AG04449 (cell line): ENCODE results near the gene SNRNP200.
"Not testable (repeated sequence)": the region's sequence is repeated elsewhere in the genome, so short reads cannot be mapped to it uniquely, and the experiment has no call there.

ENCODE experiments used
- CTCF ChIA-PET: fragments of 350-600 bp; formaldehyde crosslinking; extraction: SDS; loops from one replicate; lab custom pipeline; 2021; ENCODE audit warnings: antibody characterized with exemption; lab: Yijun Ruan, JAX
- POLR2A ChIA-PET: fragments of 400-600, 350-600 bp; formaldehyde crosslinking; extraction: SDS; loops from one replicate; lab custom pipeline; 2020; ENCODE audit warnings: antibody characterized with exemption, inconsistent platforms; lab: Yijun Ruan, JAX
- DNase-seq: peaks from one replicate; pipeline ENCODE4 v3.0.0-alpha.2; 2010; ENCODE audit warnings: low read depth, low spot score
- H3K4me3 ChIP-seq: 2 replicates; pipeline ENCODE4 v1.5.1; 2011; ENCODE audit warnings: low read depth, mild to moderate bottlenecking, control low read depth, low read length
- CTCF ChIP-seq: IDR thresholded peaks from one replicate; pipeline ENCODE4 v1.5.1; 2011; ENCODE audit warnings: mild to moderate bottlenecking, moderate library complexity, low read length, control low read depth, inconsistent platforms; ENCODE audit not compliant: insufficient read depth; ENCODE audit errors: missing control alignments

Gene SNRNP200

GRCh38 chr2:96296925-96297324 lies 8.4 kb downstream of the SNRNP200 start:
- H3K4me3 ChIP-seq = no peak overlapping the region
- POLR2A ChIA-PET = no interaction called here

GRCh38 chr2:96294271-96294670 lies 11.1 kb downstream of the SNRNP200 start:
- DNase-seq, POLR2A ChIA-PET, H3K4me3 ChIP-seq: not testable (repeated sequence)
- CTCF ChIA-PET = interaction anchor here (1.5 kb wide), 2 partner anchors 27 to 30 kb away, joined by 3 to 5 read pairs; no protein-coding TSS in a partner anchor

More at GRCh38 chr2:96296925-96297324, 8.4 kb downstream of the SNRNP200 start:
- CTCF ChIA-PET = interaction anchor here (1.0 kb wide), 1 partner anchor 9 kb away, joined by 3 read pairs; the partner anchor contains the start of gene SNRNP200
- no peak for DNase-seq
- TF ChIP-seq CTCF = no peak

- no peak for DNase-seq
- no peak overlapping the region for H3K4me3 ChIP-seq
- CTCF ChIA-PET = interaction anchor here (0.5 to 1.5 kb wide), 2 partner anchors 10 to 15 kb away, joined by 3 to 4 read pairs; no protein-coding TSS in a partner anchor
- TF ChIP-seq CTCF = no peak
- POLR2A ChIA-PET = no interaction called here
These were observed 13.6 kb downstream of the SNRNP200 start for GRCh38 chr2:96291751-96292150.

GRCh38 chr2:96287273-96287856 lies 18.0 kb downstream of the SNRNP200 start:
- ChIA-PET CTCF (no interaction called here), POLR2A (no interaction called here)
- no peak for DNase-seq
- TF ChIP-seq CTCF = no peak
- no peak overlapping the region for H3K4me3 ChIP-seq

GRCh38 chr2:96276787-96277499 lies 28.4 kb downstream of the SNRNP200 start:
- POLR2A ChIA-PET = interaction anchor here (0.7 kb wide), 1 partner anchor 13 kb away, joined by 5 read pairs; no protein-coding TSS in a partner anchor

More at GRCh38 chr2:96276787-96277499, 28.4 kb downstream of the SNRNP200 start:
- CTCF ChIA-PET = interaction anchor here (0.7 to 2.0 kb wide), 4 partner anchors 9 to 284 kb away, joined by 3 to 6 read pairs (median 4); no protein-coding TSS in a partner anchor
- no peak for DNase-seq
- no peak for TF ChIP-seq CTCF
- no peak overlapping the region for H3K4me3 ChIP-seq
